Measurements from ENCODE around the gene ARHGAP19. TPM values are rescaled to one million over a fixed set of nuclear protein-coding genes. Genes with fewer than 3 reads are reported as not detected.

ARHGAP19 gene
- total and polyA plus RNA-seq, 8 donors: 1.2 to 16.2 (median 6.3) TPM

GRCh38 chr10:97278491-97278989 is 13.9 kb downstream of the ARHGAP19 start:
- DNase-seq: peak in 1 of 2 donors; percentile 87
- Histone ChIP-seq H3K9me3 (no peaks in the 10 kb centered on the region), H3K4me1 (peaks cover 0 to 21% (median 10%) of the 10 kb centered on the region in 4 donors), H3K4me3 (no peak overlapping the region), H3K27ac (peak overlapping the region in 3 of 5 donors; percentile 38 to 48 (median 46)), H3K27me3 (no peaks in the 10 kb centered on the region), H3K36me3 (no peaks in the 10 kb centered on the region)
- intact Hi-C loops (cut with DNase I; ENCODE audit: low total_unique reads): no loop called here
- TF ChIP-seq EP300 (IDR thresholded peaks at IDR 0.05) (no peak), CTCF (IDR thresholded peaks at IDR 0.05) (peak in 5 of 7 experiments; percentile 51 to 60 (median 57)), POLR2A (IDR thresholded peaks at IDR 0.05) (no peak), POLR2AphosphoS5 (IDR thresholded peaks at IDR 0.05) (peak in 1 of 3 donors; percentile 30)

GRCh38 chr10:97277551-97277950 is 14.9 kb downstream of the ARHGAP19 start:
- Histone ChIP-seq H3K36me3 (no peaks in the 10 kb centered on the region), H3K4me3 (no peak overlapping the region), H3K27ac (no peak overlapping the region), H3K4me1 (peaks cover 0 to 21% (median 10%) of the 10 kb centered on the region in 4 donors), H3K27me3 (no peaks in the 10 kb centered on the region), H3K9me3 (no peaks in the 10 kb centered on the region)
- TF ChIP-seq POLR2A (IDR thresholded peaks at IDR 0.05) (no peak), EP300 (IDR thresholded peaks at IDR 0.05) (no peak), POLR2AphosphoS5 (IDR thresholded peaks at IDR 0.05) (no peak), CTCF (IDR thresholded peaks at IDR 0.05) (no peak)
- intact Hi-C loops (cut with DNase I; ENCODE audit: low total_unique reads): no loop called here
- DNase-seq: no peak
- WGBS, 5 donors: 50 to 67% (median 65%) methylated on average over 1 of the region's 1 CpG

- Histone ChIP-seq H3K27me3 (no peaks in the 10 kb centered on the region), H3K36me3 (no peaks in the 10 kb centered on the region), H3K4me3 (no peak overlapping the region), H3K9me3 (no peaks in the 10 kb centered on the region), H3K27ac (no peak overlapping the region), H3K4me1 (peaks cover 0 to 21% (median 10%) of the 10 kb centered on the region in 4 donors)
- TF ChIP-seq EP300 (IDR thresholded peaks at IDR 0.05) (no peak), CTCF (IDR thresholded peaks at IDR 0.05) (no peak), POLR2A (IDR thresholded peaks at IDR 0.05) (no peak), POLR2AphosphoS5 (IDR thresholded peaks at IDR 0.05) (no peak)
- 66 to 74% (median 69%) methylated on average over 3 of the region's 9 CpGs for WGBS, 5 donors
- DNase-seq: no peak
- intact Hi-C loops (cut with DNase I; ENCODE audit: low total_unique reads): no loop called here
Measured at GRCh38 chr10:97274828-97275227, 17.6 kb downstream of the ARHGAP19 start.

GRCh38 chr10:97273700-97274099 is 18.7 kb downstream of the ARHGAP19 start:
- no peaks in the 10 kb centered on the region for H3K36me3 ChIP-seq
- TF ChIP-seq POLR2A (IDR thresholded peaks at IDR 0.05) (no peak), CTCF (IDR thresholded peaks at IDR 0.05) (no peak), POLR2AphosphoS5 (IDR thresholded peaks at IDR 0.05) (no peak)
- H3K9me3 ChIP-seq: no peaks in the 10 kb centered on the region
- intact Hi-C loops (cut with DNase I; ENCODE audit: low total_unique reads): no loop called here
- no peaks in the 10 kb centered on the region for H3K27me3 ChIP-seq
- DNase-seq: no peak
- peaks cover 0 to 12% (median 6%) of the 10 kb centered on the region in 4 donors for H3K4me1 ChIP-seq
- 93 to 100% (median 96%) methylated on average over 3 of the region's 3 CpGs for WGBS, 5 donors
- H3K27ac ChIP-seq: no peak overlapping the region
- H3K4me3 ChIP-seq: no peak overlapping the region
